Hematopoietic multipotent progenitor cell treated with erythropoietin and hydrocortisone succinate and interleukin-3 and kit ligand, for 15 days (in vitro differentiated cells): Measurements from ENCODE around the gene ADCYAP1R1.

Source experiments
- DNase-seq: peaks from one replicate; pipeline ENCODE4 v3.0.0-alpha.2; 2015; ENCODE audit warnings: low spot score

The ADCYAP1R1 gene

DNA sequence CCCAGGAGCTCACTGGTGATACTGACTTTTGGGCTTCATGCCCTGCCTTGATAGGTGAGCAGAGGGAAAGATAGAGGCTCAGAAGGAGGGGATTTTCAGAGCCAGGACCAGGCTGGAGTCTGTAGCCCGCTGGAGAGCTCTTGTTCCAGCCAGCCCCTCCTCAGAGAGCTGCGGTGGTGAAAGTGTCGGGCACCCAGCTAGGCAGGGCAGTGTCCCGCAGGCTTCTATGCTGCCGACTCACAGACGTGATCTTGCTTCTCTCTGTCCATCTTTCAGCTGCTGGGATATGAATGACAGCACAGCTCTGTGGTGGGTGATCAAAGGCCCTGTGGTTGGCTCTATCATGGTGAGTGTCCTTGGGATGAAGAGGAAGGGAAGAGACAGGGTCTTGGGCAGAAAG lies 35.2 kb downstream of the ADCYAP1R1 start:
- no peak for DNase-seq

DNA sequence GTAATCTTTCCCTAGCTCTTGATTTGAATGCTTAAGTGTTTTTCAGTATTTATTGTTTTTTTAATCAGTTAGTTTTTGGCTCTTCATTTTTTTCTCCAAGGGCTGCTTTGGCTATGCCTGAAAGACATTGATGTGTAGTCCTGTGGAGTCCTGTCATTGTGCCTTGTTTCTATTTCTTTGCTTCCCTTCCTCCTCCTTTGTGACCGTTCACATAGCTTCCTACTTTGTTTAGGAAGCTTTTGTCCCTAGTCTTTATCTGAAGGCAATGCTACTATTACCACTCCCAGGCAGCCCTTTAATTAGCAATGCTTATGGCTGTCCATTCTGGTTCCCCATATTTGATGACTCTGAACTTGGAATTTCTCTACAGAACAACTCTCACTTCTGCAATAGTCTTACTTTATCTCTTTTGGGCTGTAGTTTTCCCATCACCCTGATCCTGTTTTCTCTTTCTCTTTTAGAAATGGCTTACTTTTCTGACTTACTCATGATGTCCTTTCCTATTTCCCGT lies 39.9 kb downstream of the ADCYAP1R1 start:
- DNase-seq, result no peak

- DNase-seq, result no peak
Measured at GRCh38 chr7:31092606-31093005, 40.5 kb downstream of the ADCYAP1R1 start.

DNA sequence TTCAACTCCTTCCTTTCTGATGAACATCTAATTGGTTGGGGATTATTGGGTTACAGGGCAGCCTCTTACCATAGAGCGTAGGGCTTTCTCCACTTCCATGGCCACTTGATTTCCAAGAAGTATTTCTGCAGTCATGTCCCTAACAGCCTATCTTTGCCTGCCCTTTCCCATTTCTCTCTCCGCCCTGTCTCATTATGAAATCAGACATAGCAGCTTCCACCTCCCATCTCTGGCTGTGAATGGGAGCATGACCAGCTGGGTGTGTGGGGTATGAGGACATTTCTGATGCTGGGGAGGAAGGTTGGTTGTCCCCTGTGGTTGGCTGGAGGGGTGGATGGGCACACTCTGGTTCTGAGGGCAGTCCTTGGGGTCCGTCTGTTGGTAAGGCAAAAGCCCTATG lies 41.2 kb downstream of the ADCYAP1R1 start:
- DNase-seq, result no peak

GRCh38 chr7:31094271-31094670 lies 42.2 kb downstream of the ADCYAP1R1 start:
- no peak for DNase-seq

- no peak for DNase-seq
Measured at GRCh38 chr7:31095286-31096197, 43.4 kb downstream of the ADCYAP1R1 start.

DNA sequence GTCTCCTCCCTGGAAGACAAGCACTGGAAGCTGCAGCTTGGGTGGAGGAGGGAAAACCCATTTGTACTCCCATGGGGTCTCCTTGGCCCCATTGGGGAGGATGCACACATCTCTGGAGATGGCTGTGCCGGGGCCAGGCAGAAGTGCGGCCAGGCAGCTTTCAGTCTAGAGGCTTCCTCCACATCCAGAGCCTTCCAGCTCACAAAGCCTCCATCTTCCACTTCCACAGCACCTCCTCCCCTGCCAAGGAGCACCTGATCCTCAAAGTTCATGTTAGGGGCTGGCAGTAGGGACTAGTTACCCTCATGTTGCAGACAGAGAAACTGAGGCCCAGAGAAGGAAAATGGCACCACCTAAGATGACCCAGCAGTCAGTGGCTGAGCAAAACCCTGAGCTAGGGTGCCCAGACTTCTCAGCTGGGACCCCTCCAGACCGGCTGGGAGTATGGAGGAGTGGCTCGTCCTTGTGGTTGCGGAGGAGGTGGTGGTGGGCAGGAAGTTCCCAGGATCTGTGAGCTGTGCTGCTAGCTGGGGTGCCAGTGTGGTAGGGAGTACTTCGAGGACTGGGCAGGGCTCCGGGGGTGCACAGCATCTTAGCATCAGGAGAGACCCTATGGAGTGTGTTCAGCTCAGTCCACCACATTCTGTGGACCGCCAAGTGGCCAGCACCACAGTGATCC lies 44.2 kb downstream of the ADCYAP1R1 start:
- DNase-seq, result no peak

DNA sequence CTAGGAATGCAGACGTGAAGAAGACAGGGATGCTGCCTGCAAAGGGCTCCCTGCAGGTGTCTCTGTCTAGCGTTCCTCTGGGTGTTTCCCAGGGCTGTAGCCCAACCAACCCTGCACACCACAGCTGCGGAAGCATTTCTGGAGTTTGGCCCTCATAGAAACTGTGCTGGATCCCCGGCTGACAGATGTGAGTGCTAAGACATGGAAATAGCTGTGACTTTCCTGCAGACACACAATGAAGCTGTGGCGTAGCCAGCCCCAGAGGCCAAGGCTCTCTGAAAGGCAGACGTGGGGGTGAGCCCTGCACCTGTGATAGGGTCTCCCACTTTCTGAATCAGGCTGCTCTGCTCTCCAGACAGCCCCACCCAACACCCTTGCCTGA lies 44.8 kb downstream of the ADCYAP1R1 start:
- no peak for DNase-seq

GRCh38 chr7:31098642-31099360 lies 46.7 kb downstream of the ADCYAP1R1 start:
- no peak for DNase-seq

GRCh38 chr7:31099451-31100444 lies 47.6 kb downstream of the ADCYAP1R1 start:
- DNase-seq, result no peak

DNA sequence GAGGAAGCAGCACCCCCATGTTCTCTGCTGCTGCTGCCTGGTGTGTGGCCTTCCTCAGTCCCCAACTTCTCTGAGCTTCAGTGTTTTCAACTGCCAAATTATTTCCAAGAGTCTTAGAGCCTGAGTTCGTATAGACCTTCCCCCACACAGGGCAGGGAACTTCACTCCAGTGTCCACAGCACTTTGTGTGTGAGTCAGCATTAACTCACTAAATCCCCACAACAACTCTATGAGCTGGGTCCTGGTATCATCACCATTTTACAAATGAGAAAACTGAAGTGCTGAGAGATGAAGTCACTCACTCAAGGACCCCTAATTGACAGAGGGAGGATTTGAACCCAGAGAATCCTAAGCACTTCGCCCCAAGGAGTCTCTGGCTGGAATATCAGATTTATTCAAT lies 48.3 kb downstream of the ADCYAP1R1 start:
- no peak for DNase-seq

DNA sequence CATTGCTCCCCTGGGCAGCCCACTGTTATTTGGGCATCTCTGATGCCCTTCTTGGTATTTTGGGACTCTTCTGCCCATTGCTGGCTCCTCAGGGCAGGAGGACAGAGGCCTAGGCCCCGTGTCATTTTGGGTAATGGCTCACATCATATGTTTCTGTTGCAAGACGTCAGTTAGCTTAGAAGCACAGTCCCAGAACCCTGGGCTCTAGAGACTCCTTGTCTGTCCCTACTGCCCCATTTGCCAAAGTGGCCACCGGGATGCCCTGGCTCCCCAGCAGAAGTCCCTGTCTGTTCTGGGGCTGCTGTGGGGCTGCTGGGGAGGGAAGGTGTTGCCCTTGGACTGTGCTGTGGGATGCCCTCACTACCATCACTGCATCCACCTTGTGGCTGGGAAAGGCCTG lies 48.8 kb downstream of the ADCYAP1R1 start:
- no peak for DNase-seq

DNA sequence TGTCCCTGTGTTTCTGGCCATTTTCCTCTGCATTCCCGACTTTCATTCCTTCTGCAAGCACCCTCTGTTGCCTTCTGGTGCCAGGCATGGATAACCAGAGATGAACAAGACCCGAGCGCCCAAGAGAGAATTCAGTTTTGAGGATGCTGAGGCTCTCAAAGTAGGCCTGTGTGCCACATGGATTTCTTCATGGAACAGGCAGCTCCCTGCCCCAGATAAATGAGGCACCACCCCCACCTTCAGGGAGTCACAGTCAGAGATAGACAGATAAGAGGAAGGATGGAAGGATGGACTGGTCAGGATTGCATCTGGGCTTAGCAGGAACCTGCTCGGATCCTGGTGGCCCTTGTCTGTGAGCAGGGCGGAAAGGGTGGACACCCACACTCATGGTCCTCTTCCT lies 49.4 kb downstream of the ADCYAP1R1 start:
- DNase-seq, result no peak

DNA sequence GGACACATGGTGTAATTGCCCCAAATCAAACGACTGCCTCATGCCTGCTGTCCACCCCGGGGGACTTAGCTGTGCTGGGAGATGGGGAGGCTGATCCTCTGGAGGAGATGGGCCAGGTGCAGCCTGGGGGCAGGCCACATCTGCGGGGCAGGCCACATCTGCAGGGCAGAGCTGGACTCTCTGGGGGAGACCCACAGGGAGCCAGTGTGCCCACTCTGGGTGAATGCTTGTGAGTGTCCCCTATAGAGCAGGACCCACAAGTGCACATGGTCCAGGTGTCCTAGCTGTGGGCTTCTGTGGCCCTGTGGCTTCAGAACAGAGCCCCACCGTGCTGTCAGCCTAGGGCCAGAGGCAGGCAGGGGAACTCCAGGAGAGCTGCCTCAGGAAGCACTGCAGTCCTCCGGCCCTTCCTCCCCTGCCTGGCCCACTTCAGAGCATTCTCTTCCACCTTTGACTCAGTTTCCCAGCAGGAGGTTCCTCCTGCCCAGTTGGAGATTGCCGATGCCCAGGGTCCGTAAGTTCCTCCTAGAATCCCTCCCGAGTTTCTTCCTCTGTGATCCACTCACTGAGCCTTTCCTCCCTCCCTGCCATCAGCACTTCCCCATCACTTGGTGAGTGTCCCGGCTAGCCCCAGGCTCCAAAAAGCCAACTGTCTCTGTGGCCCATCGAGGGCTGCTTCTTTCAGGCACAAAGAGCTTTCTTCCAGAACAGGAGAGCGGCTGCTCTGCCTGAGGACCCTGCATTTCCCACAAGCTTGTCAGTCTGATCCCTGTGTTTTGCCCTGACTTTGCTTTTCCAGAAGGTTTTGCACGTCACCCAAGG lies 50.3 kb downstream of the ADCYAP1R1 start:
- no peak for DNase-seq

GRCh38 chr7:31102973-31103850 lies 51.1 kb downstream of the ADCYAP1R1 start:
- no peak for DNase-seq

DNA sequence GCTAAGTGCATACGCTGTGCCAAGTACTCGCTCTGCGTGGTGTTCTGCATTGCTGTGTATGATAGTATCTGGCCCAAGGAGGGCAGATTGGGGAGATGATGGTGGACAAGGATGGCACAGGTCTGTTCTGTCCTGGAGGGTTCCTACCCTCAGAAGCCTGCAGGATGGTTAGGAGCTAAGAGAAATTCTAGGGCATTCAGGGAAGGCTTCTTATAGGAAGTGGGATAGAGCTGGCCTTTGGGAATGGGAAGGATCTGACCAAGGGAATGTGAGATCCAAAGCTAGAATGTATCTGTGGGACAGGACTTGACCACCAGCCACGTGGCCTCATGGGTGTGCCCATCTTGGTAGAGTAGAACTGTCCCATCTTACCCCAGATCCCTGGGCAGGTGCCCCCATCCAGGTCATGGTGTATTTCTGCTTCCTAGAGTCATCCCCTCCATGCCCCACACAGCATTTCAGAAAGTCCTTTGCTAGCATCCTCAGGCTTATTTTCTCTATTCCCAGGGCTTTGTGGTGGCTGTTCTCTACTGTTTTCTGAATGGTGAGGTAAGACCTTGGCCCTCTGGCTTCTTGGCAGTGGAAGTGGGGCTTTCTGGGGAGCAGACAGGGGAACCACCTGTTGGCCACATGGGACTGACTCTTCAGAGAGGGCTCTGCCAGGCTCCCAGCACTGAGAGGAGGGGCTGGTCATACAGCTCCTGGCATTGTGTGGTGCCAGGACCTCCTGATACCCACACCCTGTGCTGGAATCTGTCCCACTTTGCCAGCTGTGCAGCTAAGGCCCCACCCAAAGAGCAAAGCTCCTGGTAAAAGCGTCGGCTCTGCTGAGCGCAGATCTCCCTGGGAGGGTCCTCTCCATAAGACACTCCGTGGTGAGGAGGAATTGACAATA lies 52.5 kb downstream of the ADCYAP1R1 start:
- no peak for DNase-seq

- no peak for DNase-seq
Measured at GRCh38 chr7:31105256-31105950, 53.3 kb downstream of the ADCYAP1R1 start.
